KMS-11 (cell line): ENCODE results near the gene LHFPL2.

ENCODE experiments used
- H2AFZ ChIP-seq: fragments of 200-600 bp; sonication (generic); 2 replicates; pipeline ENCODE4 v1.6.1; 2016; ENCODE audit warnings: antibody characterized with exemption, mixed run types, low read depth
- H3K27ac ChIP-seq: fragments of 200-600 bp; sonication (generic); 2 replicates; pipeline ENCODE4 v1.6.1; 2016; ENCODE audit warnings: mild to moderate bottlenecking, mixed run types
- H3K27me3 ChIP-seq: fragments of 200-600 bp; sonication (generic); 2 replicates; pipeline ENCODE4 v1.6.1; 2017; ENCODE audit warnings: mild to moderate bottlenecking, low read depth, mixed run types, moderate library complexity; ENCODE audit not compliant: insufficient read depth
- H3K36me3 ChIP-seq: fragments of 200-600 bp; sonication (generic); 2 replicates; pipeline ENCODE4 v1.6.1; 2017; ENCODE audit warnings: mild to moderate bottlenecking, mixed run types; ENCODE audit not compliant: insufficient read depth
- H3K4me1 ChIP-seq: fragments of 200-600 bp; sonication (generic); 2 replicates; pipeline ENCODE4 v1.6.1; 2016; ENCODE audit warnings: mild to moderate bottlenecking, low read depth, mixed run types; ENCODE audit not compliant: poor library complexity, severe bottlenecking
- H3K4me2 ChIP-seq: fragments of 200-600 bp; sonication (generic); 2 replicates; pipeline ENCODE4 v1.7.0; 2016; ENCODE audit warnings: mild to moderate bottlenecking, mixed run types
- H3K4me3 ChIP-seq: fragments of 200-600 bp; sonication (generic); IDR thresholded peaks from 2 replicates; pipeline ENCODE4 v1.6.1; 2017; ENCODE audit warnings: low read depth, low read length, mixed read lengths; ENCODE audit not compliant: insufficient read depth
- H3K79me2 ChIP-seq: fragments of 200-600 bp; sonication (generic); 2 replicates; pipeline ENCODE4 v1.6.1; 2016; ENCODE audit warnings: low read depth, mixed run types; ENCODE audit not compliant: insufficient read depth
- H3K9ac ChIP-seq: fragments of 200-600 bp; sonication (generic); 2 replicates; pipeline ENCODE4 v1.6.1; 2016; ENCODE audit warnings: mild to moderate bottlenecking, mixed run types
- H4K20me1 ChIP-seq: fragments of 200-600 bp; sonication (generic); 2 replicates; pipeline ENCODE4 v1.6.1; 2016; ENCODE audit warnings: mild to moderate bottlenecking, mixed run types; ENCODE audit not compliant: insufficient read depth
- CTCF ChIP-seq: fragments of 200-600 bp; sonication (generic); conservative IDR thresholded peaks from 2 replicates; pipeline ENCODE4 v1.6.1; 2017; ENCODE audit warnings: low read depth, mild to moderate bottlenecking, antibody characterized with exemption, low read length, moderate library complexity, mixed read lengths

LHFPL2 gene

DNA sequence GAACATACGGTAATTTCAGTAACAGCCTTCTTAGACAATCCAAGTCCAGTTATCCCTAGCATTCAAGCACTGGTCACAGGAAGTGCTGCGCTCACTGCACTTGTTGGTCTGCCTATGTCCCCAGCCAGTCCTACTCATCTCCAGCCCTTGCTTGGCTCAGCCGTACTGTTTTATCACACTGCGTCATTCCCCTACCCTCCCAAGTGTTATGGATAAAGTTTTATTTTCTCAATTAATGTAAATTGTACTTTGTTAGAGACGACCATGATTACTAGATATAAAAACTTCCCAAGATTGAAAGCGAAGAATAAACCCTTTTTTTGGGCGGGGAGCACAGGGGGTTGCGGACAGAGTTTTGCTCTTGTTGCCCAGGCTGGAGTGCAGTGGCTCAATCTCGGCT lies 49.6 kb downstream of the LHFPL2 start:
- H4K20me1 ChIP-seq: no peaks in the 10 kb centered on the region
- H2AFZ ChIP-seq: no peak overlapping the region
- no peak overlapping the region for H3K27ac ChIP-seq
- H3K36me3 ChIP-seq: no peaks in the 10 kb centered on the region
- no peak overlapping the region for H3K9ac ChIP-seq
- no peaks in the 10 kb centered on the region for H3K79me2 ChIP-seq
- no peak for TF ChIP-seq CTCF
- H3K4me1 ChIP-seq: peaks cover 12% of the 10 kb centered on the region
- no peak overlapping the region for H3K4me3 ChIP-seq
- H3K4me2 ChIP-seq: no peak overlapping the region
- H3K27me3 ChIP-seq: no peaks in the 10 kb centered on the region

- Histone ChIP-seq H3K4me3 (no peak overlapping the region), H3K36me3 (no peaks in the 10 kb centered on the region), H3K9ac (no peak overlapping the region), H4K20me1 (no peaks in the 10 kb centered on the region), H3K27me3 (no peaks in the 10 kb centered on the region), H3K4me1 (peaks cover 21% of the 10 kb centered on the region), H3K79me2 (no peaks in the 10 kb centered on the region), H3K27ac (no peak overlapping the region), H2AFZ (no peak overlapping the region), H3K4me2 (no peak overlapping the region)
- TF ChIP-seq CTCF: no peak
Measured at GRCh38 chr5:78597974-78598371, 50.6 kb downstream of the LHFPL2 start.

DNA sequence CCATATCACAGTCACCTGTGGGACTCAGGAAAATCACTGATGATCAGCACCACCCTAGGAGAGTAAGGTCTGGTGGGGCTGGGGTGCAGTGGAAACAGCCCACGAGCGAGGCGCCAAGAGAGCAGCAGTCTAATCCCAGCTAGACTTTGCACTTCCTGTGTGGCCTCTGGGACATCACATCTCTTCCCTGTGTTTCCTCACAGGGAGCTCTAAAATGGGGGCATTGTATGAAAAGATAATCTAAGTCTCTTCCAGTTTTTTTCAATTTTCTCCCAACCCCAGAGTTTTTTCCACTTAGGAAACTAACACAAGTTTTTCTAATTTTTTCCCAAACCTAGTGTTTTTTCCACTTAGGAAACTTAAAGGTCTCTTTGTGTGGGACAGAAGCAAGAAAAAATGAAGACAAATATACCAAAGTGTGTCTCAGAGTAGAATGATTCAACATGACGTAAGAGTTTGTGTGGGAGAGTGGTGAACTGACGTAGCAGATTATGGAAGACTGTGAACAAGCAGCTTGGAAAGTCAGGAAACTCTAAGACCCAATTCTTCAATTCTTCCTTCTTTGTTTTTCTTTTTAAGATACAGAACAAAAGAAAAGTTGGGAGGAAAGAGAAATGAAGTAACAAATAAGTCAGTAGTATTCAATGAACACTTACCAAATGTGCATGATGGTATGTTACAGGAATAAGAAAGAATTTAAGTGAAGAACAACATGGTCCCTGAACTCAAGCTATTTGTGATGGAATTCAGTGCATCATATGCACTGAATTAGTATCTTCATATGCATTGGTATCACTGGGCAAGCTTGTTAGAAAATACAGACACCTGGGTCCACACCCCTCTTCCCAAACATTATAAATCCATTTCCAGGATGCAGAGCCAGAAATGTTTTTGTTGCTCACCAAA lies 51.3 kb downstream of the LHFPL2 start:
- peaks cover 27% of the 10 kb centered on the region for H3K4me1 ChIP-seq
- H3K79me2 ChIP-seq: no peaks in the 10 kb centered on the region
- H3K9ac ChIP-seq: no peak overlapping the region

GRCh38 chr5:78595458-78595921 lies 53.1 kb downstream of the LHFPL2 start:
- peaks cover 43% of the 10 kb centered on the region for H3K4me1 ChIP-seq
- no peak overlapping the region for H3K4me2 ChIP-seq
- no peaks in the 10 kb centered on the region for H4K20me1 ChIP-seq
- no peaks in the 10 kb centered on the region for H3K79me2 ChIP-seq
- H3K27ac ChIP-seq: no peak overlapping the region
- no peak overlapping the region for H3K4me3 ChIP-seq
- no peak overlapping the region for H2AFZ ChIP-seq
- H3K9ac ChIP-seq: no peak overlapping the region
- H3K27me3 ChIP-seq: no peaks in the 10 kb centered on the region
- TF ChIP-seq CTCF: no peak
- H3K36me3 ChIP-seq: no peaks in the 10 kb centered on the region

More for the DNA sequence above, 51.3 kb downstream of the LHFPL2 start:
- no peaks in the 10 kb centered on the region for H3K27me3 ChIP-seq
- no peaks in the 10 kb centered on the region for H4K20me1 ChIP-seq
- H3K36me3 ChIP-seq: no peaks in the 10 kb centered on the region
- H3K4me3 ChIP-seq: no peak overlapping the region
- H2AFZ ChIP-seq: no peak overlapping the region
- H3K27ac ChIP-seq: no peak overlapping the region
- TF ChIP-seq CTCF: no peak
- H3K4me2 ChIP-seq: no peak overlapping the region
